GM12865 (cell line): Measurements from ENCODE around the gene PLCXD3.

Experiments
- DNase-seq: peaks from one replicate; pipeline ENCODE4 v3.0.0; 2010; ENCODE audit warnings: low read depth
- H3K4me3 ChIP-seq: 2 replicates; pipeline ENCODE4 v1.5.1; 2011; ENCODE audit warnings: mild to moderate bottlenecking, low read depth, low read length, control low read depth
- TF ChIP-seq, protein P1 (sequence below): IDR thresholded peaks from 2 replicates; pipeline ENCODE4 v1.5.1; 2011; ENCODE audit warnings: low read length, control low read depth, low read depth, inconsistent platforms; ENCODE audit not compliant: insufficient read depth; ENCODE audit errors: missing control alignments

PLCXD3 gene

DNA sequence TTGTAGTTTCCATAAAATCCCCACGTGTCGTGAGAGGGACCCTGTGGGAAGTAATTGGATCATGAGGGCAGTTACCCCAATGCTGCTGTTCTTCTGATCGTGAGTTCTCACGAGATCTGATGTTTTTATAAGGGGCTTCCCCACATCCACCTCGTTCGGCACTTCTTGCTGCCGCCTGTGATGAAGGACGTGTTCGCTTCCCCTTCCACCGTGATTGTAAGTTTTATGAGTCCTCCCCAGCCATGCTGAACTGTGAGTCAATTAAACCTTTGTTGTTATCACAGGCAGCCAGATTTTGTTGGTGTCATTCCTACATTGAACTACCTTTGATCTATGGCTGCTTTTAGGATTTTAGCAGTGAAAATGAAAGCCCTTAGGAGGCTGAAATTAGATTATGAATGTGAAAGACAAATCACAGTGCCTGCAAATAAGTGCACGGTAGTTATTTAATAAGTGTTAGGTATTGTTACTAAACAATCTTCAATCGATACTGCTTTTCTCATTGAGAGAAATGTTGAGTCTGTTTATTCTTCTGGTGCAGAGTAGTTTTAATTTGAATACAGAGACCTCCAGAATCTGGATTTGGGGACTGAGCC, 229.1 kb downstream of the PLCXD3 start:
- TF ChIP-seq, protein P1, sequence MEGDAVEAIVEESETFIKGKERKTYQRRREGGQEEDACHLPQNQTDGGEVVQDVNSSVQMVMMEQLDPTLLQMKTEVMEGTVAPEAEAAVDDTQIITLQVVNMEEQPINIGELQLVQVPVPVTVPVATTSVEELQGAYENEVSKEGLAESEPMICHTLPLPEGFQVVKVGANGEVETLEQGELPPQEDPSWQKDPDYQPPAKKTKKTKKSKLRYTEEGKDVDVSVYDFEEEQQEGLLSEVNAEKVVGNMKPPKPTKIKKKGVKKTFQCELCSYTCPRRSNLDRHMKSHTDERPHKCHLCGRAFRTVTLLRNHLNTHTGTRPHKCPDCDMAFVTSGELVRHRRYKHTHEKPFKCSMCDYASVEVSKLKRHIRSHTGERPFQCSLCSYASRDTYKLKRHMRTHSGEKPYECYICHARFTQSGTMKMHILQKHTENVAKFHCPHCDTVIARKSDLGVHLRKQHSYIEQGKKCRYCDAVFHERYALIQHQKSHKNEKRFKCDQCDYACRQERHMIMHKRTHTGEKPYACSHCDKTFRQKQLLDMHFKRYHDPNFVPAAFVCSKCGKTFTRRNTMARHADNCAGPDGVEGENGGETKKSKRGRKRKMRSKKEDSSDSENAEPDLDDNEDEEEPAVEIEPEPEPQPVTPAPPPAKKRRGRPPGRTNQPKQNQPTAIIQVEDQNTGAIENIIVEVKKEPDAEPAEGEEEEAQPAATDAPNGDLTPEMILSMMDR: no peak
- H3K4me3 ChIP-seq: peak overlapping the region; percentile 31
- DNase-seq: peak; percentile 44

DNA sequence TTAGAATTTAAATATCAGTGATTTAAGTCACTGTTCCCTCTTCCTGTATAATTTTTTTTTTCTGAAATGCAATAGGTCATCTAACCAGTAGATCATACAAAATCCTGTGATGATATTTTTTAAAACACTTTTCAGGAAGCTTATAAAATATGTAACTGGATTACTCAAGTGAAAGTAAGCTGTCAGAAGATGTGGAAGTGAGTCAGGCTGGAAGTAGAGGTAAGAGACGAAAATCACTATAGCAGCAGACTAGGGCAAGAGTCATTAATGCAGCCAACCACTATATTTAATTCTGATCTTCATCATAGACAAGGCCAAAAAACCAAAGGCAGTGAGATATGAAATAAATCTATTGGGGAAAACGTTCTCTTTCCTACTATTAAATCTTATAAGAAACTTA, 231.4 kb downstream of the PLCXD3 start:
- DNase-seq: no peak
- no peak overlapping the region for H3K4me3 ChIP-seq
- TF ChIP-seq, protein P1: no peak

DNA sequence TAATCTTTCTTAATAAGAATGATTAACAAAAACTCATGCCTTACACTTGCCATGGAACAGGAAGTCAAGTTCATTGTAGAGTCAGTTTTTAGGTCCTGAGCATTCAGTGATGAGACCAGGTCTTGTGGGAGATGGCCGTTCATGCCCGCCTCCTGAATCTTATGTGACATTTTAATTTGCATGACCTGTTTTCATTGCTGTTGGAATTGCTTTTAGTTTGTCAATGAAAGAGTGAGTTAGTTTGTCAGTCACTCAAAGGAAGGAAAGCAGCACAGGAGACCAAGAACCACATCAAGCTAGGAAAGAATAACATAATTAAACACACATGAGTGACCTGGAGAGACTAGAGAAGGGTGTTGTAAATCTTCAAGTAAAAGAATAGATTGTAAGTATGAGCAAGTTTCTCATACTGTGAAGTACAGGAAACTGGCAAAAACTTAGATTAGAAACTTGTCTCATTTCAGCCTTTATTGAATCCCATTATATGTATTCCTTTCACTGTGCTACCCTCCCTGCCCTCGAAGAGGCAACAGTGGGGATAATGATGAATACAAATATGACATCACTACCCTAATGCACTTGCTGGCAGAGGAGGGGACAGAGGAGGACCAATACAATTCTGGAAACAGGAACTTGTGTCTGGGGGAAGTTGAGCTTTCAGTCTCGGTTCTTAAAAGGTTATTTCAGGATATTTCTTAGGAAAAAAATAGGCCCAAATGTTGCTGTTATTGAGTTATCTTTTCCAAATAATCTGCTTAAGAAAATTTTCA, 232.7 kb downstream of the PLCXD3 start:
- no peak overlapping the region for H3K4me3 ChIP-seq
- TF ChIP-seq, protein P1: no peak
- no peak for DNase-seq

DNA sequence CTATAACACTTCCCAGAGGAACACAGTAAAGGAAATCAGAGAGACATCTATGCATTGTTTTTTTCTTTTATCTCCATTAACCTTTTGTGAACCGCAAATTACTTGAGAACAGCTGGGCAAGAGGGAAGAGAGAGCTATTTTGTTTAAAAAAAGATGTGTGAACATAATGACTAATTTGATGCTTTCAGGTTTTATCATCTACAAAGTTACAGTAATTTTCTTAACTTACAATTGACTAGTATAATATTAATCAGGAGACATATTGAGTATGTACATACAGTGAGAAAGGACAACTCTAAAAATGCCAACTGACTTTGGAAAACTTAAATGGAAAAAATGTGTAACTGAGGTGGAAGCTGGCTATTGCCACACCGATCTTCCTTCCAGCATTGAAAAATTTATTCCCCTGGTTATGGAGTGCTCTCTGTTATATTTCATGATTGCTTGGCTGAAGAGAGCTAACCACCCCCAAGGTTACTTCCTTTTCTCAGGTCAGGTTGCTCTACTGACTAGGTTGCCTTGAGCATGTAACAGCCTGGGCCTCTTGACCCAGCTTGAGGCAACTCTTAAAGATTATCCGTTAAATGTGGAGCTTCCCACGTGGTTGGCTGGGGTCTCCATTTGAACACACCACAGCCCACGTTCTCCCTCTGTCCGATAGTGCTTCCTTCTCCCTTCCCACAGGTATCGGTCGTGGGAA, 234.4 kb downstream of the PLCXD3 start:
- no peak overlapping the region for H3K4me3 ChIP-seq
- DNase-seq: peak; percentile 4
- TF ChIP-seq, protein P1: no peak

DNA sequence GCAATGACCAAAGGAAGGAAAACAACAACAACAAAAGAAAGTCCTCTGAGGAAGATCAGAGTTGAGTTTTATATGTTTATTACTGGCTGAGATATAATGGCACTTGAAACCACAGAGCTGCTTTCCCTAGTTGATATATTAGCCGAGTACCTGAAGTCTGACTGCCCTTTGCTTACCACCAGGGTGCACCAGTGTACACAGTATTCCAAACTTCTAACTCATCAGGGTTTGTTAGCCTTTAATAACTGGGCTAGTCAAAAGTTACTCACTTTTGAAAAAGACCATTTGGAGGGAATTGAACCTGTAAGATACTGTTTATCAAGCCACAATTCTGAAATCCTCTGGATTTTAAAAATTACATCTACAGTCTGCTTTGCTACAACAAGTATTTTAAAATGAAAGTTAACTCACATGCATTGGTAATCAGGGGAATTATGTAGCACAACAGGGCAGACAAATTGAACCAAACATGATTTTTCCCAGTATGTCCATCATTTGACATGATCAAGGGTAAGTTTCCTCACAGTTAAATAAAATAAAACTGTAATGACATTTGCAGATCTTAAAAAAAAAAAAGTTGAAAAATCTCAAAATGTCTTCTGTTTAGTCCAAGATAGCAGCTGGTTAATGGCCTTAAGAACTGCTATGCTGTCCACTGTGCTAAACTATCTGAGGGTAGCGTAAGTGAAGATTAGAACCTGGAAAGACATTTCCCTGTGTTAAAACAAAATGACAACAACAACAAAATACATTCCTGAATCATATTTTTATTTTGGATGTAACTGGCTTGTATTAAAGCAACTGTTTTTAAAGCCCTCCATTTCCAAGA, 239.8 kb downstream of the PLCXD3 start:
- H3K4me3 ChIP-seq: no peak overlapping the region
- TF ChIP-seq, protein P1: peak; percentile 65
- DNase-seq: peak; percentile 45

DNA sequence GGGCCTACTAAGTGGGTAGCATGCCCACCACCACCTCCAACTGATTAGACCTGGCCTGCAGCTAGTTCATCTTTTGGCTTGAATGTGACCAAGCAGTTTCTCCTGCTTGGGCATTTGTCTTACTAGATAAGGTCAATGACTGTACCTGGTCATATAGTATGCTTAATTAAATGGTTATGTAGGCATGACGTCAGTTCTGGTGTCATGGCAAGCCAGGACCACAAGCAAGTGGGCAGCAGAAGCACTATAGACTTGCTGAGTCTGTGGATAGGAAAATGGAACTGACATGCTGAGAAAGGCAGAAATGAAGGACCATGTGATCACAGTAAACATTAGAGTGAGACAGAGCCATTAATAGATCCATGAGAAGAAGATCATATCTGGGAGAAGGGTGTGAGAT, 241.5 kb downstream of the PLCXD3 start:
- TF ChIP-seq, protein P1: no peak
- DNase-seq: no peak

More for the DNA sequence above, 241.5 kb downstream of the PLCXD3 start:
- no peak overlapping the region for H3K4me3 ChIP-seq
